ENCODE measurements around the gene ZFP92. TPM values are rescaled to one million over a fixed set of nuclear protein-coding genes. Genes with fewer than 3 reads are reported as not detected.

The ZFP92 gene
- total RNA-seq, 1 donor from 2014 or later = 0.96 TPM

GRCh38 chrX:153450114-153450948 is 39.1 kb downstream of the ZFP92 start:
- Histone ChIP-seq H3K27me3 (no peaks in the 10 kb centered on the region), H3K27ac (no peak overlapping the region), H3K36me3 (peaks cover 8 to 27% of the 10 kb centered on the region in 2 donors), H3K4me3 (no peak overlapping the region), H3K4me1 (no peaks in the 10 kb centered on the region), H3K9me3 (no peaks in the 10 kb centered on the region)
- TF ChIP-seq CTCF (IDR thresholded peaks at IDR 0.05) = no peak
- no peak for DNase-seq (ENCODE audit: low spot score in 2 of 2)
- intact Hi-C loops (cut with DNase I) = no loop called here

- Histone ChIP-seq H3K36me3 (peaks cover 8 to 31% of the 10 kb centered on the region in 2 donors), H3K4me1 (no peaks in the 10 kb centered on the region), H3K4me3 (no peak overlapping the region), H3K27ac (no peak overlapping the region), H3K27me3 (no peaks in the 10 kb centered on the region), H3K9me3 (no peaks in the 10 kb centered on the region)
- DNase-seq (ENCODE audit: low spot score in 2 of 2) = no peak
- no peak for TF ChIP-seq CTCF (IDR thresholded peaks at IDR 0.05)
- intact Hi-C loops (cut with DNase I) = no loop called here
These were observed 39.6 kb downstream of the ZFP92 start for GRCh38 chrX:153450949-153451277.

- H3K4me1 ChIP-seq = no peaks in the 10 kb centered on the region
- no peak for DNase-seq (ENCODE audit: low spot score in 2 of 2)
- H3K36me3 ChIP-seq = peaks cover 12 to 27% of the 10 kb centered on the region in 2 donors
These were observed 43.8 kb downstream of the ZFP92 start for GRCh38 chrX:153454901-153455550.

GRCh38 chrX:153455571-153455970 is 44.3 kb downstream of the ZFP92 start:
- intact Hi-C loops (cut with DNase I) = no loop called here
- Histone ChIP-seq H3K9me3 (no peaks in the 10 kb centered on the region), H3K4me3 (no peak overlapping the region), H3K27ac (no peak overlapping the region), H3K4me1 (no peaks in the 10 kb centered on the region), H3K36me3 (peaks cover 9 to 32% of the 10 kb centered on the region in 2 donors), H3K27me3 (no peaks in the 10 kb centered on the region)
- DNase-seq (ENCODE audit: low spot score in 2 of 2) = no peak
- no peak for TF ChIP-seq CTCF (IDR thresholded peaks at IDR 0.05)

More at GRCh38 chrX:153454901-153455550, 43.8 kb downstream of the ZFP92 start:
- intact Hi-C loops (cut with DNase I) = no loop called here
- Histone ChIP-seq H3K27me3 (no peaks in the 10 kb centered on the region), H3K27ac (no peak overlapping the region), H3K9me3 (no peaks in the 10 kb centered on the region), H3K4me3 (no peak overlapping the region)
- no peak for TF ChIP-seq CTCF (IDR thresholded peaks at IDR 0.05)

- H3K27me3 ChIP-seq = no peaks in the 10 kb centered on the region
- H3K9me3 ChIP-seq = no peaks in the 10 kb centered on the region
- H3K4me3 ChIP-seq = no peak overlapping the region
- no peak overlapping the region for H3K27ac ChIP-seq
- no peak for DNase-seq (ENCODE audit: low spot score in 2 of 2)
- intact Hi-C loops (cut with DNase I) = no loop called here
- TF ChIP-seq CTCF (IDR thresholded peaks at IDR 0.05) = no peak
- H3K36me3 ChIP-seq = peaks cover 8 to 34% of the 10 kb centered on the region in 2 donors
- H3K4me1 ChIP-seq = no peaks in the 10 kb centered on the region
These were observed 44.9 kb downstream of the ZFP92 start for GRCh38 chrX:153456161-153456560.
